ENCODE measurements around the gene S1PR2.

DNA sequence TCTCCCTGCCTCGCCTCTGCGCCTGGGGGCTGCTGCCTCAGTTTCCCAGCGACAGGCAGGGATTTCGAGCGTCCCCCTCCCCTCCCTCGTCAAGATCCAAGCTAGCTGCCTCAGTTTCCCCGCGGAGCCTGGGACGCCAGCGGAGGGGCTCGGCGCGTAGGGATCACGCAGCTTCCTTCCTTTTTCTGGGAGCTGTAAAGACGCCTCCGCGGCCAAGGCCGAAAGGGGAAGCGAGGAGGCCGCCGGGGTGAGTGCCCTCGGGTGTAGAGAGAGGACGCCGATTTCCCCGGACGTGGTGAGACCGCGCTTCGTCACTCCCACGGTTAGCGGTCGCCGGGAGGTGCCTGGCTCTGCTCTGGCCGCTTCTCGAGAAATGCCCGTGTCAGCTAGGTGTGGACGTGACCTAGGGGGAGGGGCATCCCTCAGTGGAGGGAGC is 39.1 kb upstream of the S1PR2 start:
- TF ChIP-seq CTCF (IDR thresholded peaks at IDR 0.05; ENCODE audit: extremely low read depth in 1 of 2, insufficient read depth in 1 of 2, low read depth in 1 of 2, low read length in 2 of 2) = no peak
- TF ChIP-seq GATA2 (IDR thresholded peaks at IDR 0.05; ENCODE audit: insufficient read depth, insufficient read length, low read depth, low read length) = no peak
- no peak for TF ChIP-seq POLR2A (IDR thresholded peaks at IDR 0.05; ENCODE audit: low read depth, low read length)
- TF ChIP-seq POLR2AphosphoS5 (IDR thresholded peaks at IDR 0.05; ENCODE audit: insufficient read depth, low read depth, low read length) = no peak
- no peak for TF ChIP-seq EZH2 (IDR thresholded peaks at IDR 0.05; ENCODE audit: borderline replicate concordance, low read depth, low read length, severe bottlenecking)
- TF ChIP-seq, protein P1, sequence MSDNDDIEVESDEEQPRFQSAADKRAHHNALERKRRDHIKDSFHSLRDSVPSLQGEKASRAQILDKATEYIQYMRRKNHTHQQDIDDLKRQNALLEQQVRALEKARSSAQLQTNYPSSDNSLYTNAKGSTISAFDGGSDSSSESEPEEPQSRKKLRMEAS (IDR thresholded peaks at IDR 0.05; ENCODE audit: insufficient read depth, insufficient read length) = no peak
- TF ChIP-seq FOS (IDR thresholded peaks at IDR 0.05; ENCODE audit: borderline replicate concordance, insufficient read depth, low read length) = no peak
- no peak for TF ChIP-seq JUN (IDR thresholded peaks at IDR 0.05; ENCODE audit: borderline replicate concordance, insufficient read depth, insufficient read length, low read depth)
